ENCODE results near the gene GDPD5. TPM values are rescaled to one million over a fixed set of nuclear protein-coding genes. Genes with fewer than 3 reads are reported as not detected.
A peak's percentile ranks its signal among the peaks of the same experiment; 100 is the strongest.

Gene GDPD5
- total and polyA plus RNA-seq, 9 of the 15 experiments (the other 6 are each of a cell fraction or from before 2014, with no cell fraction given): 0.32 to 27.3 (median 8.0) TPM

GRCh38 chr11:75574698-75575602 lies 49.2 kb upstream of the GDPD5 start (continued):
- TF ChIP-seq ZNF512 (tag; IDR thresholded peaks at IDR 0.05): no peak
- no peak for TF ChIP-seq TSC22D4 (tag; IDR thresholded peaks at IDR 0.05)
- no peak for TF ChIP-seq ZNF436 (CRISPR knock-in tag; IDR thresholded peaks at IDR 0.05)
- no peak for TF ChIP-seq TCFL5 (CRISPR knock-in tag; conservative IDR thresholded peaks at IDR 0.05)
- no peak for TF ChIP-seq ADNP (tag; IDR thresholded peaks at IDR 0.05)
- TF ChIP-seq ZFP36 (IDR thresholded peaks at IDR 0.05; ENCODE audit: low read depth, low read length, partially characterized antibody): peak; percentile 32
- TF ChIP-seq REST (IDR thresholded peaks at IDR 0.05; ENCODE audit: borderline replicate concordance): peak; percentile 45; the same call in 1 of the 2 replicates
- no peak for TF ChIP-seq REST (CRISPR knock-in tag; IDR thresholded peaks at IDR 0.05; ENCODE audit: low read depth)
- peak in 1 of 2 experiments; percentile 68; a peak in 2 of 4 replicates for TF ChIP-seq RAD21 (CRISPR knock-in tag; conservative IDR thresholded peaks at IDR 0.05 in 1 of 2, IDR thresholded peaks at IDR 0.05 in 1 of 2)
- no peak for TF ChIP-seq NCOA1 (IDR thresholded peaks at IDR 0.05; ENCODE audit: low read depth)
- TF ChIP-seq ATF2 (CRISPR knock-in tag; IDR thresholded peaks at IDR 0.05): no peak
- TF ChIP-seq NR0B1 (IDR thresholded peaks at IDR 0.05; ENCODE audit: partially characterized antibody): no peak
